ENCODE results near the gene ASB16. TPM values are rescaled to one million over a fixed set of nuclear protein-coding genes. Genes with fewer than 3 reads are reported as not detected.

ASB16 gene
- total and polyA plus RNA-seq, 4 donors: 0.10 to 0.11 (median 0.10) TPM; not detected in 1

DNA sequence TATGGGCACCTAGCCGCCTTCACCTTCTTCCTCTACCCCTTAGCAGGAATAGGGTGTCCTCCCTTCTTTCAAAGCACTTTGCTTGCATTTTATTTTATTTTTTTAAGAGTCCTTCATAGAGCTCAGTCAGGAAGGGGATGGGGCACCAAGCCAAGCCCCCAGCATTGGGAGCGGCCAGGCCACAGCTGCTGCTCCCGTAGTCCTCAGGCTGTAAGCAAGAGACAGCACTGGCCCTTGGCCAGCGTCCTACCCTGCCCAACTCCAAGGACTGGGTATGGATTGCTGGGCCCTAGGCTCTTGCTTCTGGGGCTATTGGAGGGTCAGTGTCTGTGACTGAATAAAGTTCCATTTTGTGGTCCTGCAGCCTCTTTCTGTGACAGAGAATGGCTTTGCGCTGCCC, 20.9 kb downstream of the ASB16 start:
- Histone ChIP-seq H3K4me3 (no peak overlapping the region), H3K4me1 (ENCODE audit: control insufficient read depth in 5 of 5, insufficient read depth in 5 of 5, low read length in 5 of 5) (peaks cover 0 to 40% (median 9%) of the 10 kb centered on the region in 5 donors), H3K27me3 (ENCODE audit: control insufficient read depth in 3 of 3, insufficient read depth in 3 of 3, low read length in 2 of 3) (no peaks in the 10 kb centered on the region), H3K9me3 (ENCODE audit: control insufficient read depth in 4 of 4, insufficient read depth in 3 of 4, low read length in 3 of 4) (no peaks in the 10 kb centered on the region), H3K27ac (ENCODE audit: low read depth in 1 of 2, low read length in 1 of 2) (no peak overlapping the region), H3K36me3 (ENCODE audit: control insufficient read depth in 4 of 4, insufficient read depth in 4 of 4, low read length in 4 of 4) (peaks cover 21 to 48% (median 42%) of the 10 kb centered on the region in 4 donors), H3K9ac (ENCODE audit: insufficient read depth in 1 of 2, low read length in 2 of 2) (peak overlapping the region in 1 of 2 donors; percentile 11)
- DNase-seq (peak; percentile 62 to 75 (median 63)), ATAC-seq (ENCODE audit: insufficient read depth, low FRiP score) (no peak)
- TF ChIP-seq, protein P1, sequence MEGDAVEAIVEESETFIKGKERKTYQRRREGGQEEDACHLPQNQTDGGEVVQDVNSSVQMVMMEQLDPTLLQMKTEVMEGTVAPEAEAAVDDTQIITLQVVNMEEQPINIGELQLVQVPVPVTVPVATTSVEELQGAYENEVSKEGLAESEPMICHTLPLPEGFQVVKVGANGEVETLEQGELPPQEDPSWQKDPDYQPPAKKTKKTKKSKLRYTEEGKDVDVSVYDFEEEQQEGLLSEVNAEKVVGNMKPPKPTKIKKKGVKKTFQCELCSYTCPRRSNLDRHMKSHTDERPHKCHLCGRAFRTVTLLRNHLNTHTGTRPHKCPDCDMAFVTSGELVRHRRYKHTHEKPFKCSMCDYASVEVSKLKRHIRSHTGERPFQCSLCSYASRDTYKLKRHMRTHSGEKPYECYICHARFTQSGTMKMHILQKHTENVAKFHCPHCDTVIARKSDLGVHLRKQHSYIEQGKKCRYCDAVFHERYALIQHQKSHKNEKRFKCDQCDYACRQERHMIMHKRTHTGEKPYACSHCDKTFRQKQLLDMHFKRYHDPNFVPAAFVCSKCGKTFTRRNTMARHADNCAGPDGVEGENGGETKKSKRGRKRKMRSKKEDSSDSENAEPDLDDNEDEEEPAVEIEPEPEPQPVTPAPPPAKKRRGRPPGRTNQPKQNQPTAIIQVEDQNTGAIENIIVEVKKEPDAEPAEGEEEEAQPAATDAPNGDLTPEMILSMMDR (IDR thresholded peaks at IDR 0.05; ENCODE audit: control extremely low read depth, extremely low read depth): no peak
- WGBS, 2 donors: 77 to 83% methylated on average over 5 of the region's 5 CpGs

DNA sequence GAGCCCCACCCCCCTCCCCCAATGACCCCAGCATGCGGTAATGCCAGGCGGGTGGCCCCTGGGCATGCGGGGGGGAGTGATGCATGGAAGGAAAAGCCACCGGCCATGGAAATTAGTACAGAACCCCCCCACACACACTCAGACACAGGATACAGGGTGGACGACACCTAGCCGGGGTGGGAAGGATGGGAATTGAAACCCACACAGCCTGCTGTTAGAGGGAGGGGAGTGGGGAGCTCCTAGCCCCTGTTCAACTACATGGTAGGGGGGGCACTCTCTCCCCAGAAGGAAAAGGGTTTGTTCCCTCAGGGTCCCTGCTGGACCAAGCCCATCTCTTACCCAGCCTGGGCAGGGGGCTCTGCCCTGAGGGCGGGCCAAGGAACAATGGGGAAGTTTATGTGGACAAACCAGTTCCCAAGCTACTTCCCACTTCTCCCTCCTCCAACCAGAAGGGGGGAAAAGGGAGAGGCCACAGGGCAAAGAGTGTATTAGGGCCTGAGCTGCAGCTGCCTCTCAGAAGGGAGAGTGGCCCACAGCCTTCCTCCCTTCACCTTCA, 21.5 kb downstream of the ASB16 start:
- peaks cover 0 to 41% (median 12%) of the 10 kb centered on the region in 5 donors for H3K4me1 ChIP-seq (ENCODE audit: control insufficient read depth in 5 of 5, insufficient read depth in 5 of 5, low read length in 5 of 5)
- no peak overlapping the region for H3K27ac ChIP-seq (ENCODE audit: low read depth in 1 of 2, low read length in 1 of 2)
- 65 to 70% methylated on average over 7 of the region's 7 CpGs for WGBS, 2 donors
- no peak overlapping the region for H3K9ac ChIP-seq (ENCODE audit: insufficient read depth in 1 of 2, low read length in 2 of 2)
- no peaks in the 10 kb centered on the region for H3K27me3 ChIP-seq (ENCODE audit: control insufficient read depth in 3 of 3, insufficient read depth in 3 of 3, low read length in 2 of 3)
- H3K4me3 ChIP-seq: no peak overlapping the region
- no peak for ATAC-seq (ENCODE audit: insufficient read depth, low FRiP score)
- peak; percentile 48 to 67 (median 57) for DNase-seq
- TF ChIP-seq, protein P1 (IDR thresholded peaks at IDR 0.05; ENCODE audit: control extremely low read depth, extremely low read depth): no peak
- H3K9me3 ChIP-seq (ENCODE audit: control insufficient read depth in 4 of 4, insufficient read depth in 3 of 4, low read length in 3 of 4): no peaks in the 10 kb centered on the region
- peaks cover 21 to 53% (median 45%) of the 10 kb centered on the region in 4 donors for H3K36me3 ChIP-seq (ENCODE audit: control insufficient read depth in 4 of 4, insufficient read depth in 4 of 4, low read length in 4 of 4)

DNA sequence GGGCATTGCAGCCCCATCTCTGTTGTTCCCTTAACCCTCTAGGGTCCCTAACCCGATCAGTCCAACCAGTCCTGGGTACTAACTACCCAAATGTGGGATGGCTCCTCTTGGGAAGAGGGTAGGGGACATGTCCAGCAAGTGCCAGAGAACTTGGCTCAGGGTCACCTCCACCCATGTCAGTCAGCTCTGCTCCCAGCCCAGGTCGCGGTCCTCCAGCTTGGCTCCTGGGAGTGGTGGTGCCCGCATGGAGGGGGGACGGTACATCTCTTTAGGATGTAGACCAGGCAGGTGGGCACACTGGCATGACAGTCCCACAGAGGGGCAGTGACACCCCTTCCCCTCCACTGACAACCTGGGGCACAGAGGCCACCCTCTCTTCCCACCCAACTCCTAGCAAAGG, 22.2 kb downstream of the ASB16 start:
- no peak overlapping the region for H3K27ac ChIP-seq (ENCODE audit: low read depth in 1 of 2, low read length in 1 of 2)
- H3K4me1 ChIP-seq (ENCODE audit: control insufficient read depth in 5 of 5, insufficient read depth in 5 of 5, low read length in 5 of 5): peaks cover 0 to 44% (median 16%) of the 10 kb centered on the region in 5 donors
- peaks cover 21 to 57% (median 50%) of the 10 kb centered on the region in 4 donors for H3K36me3 ChIP-seq (ENCODE audit: control insufficient read depth in 4 of 4, insufficient read depth in 4 of 4, low read length in 4 of 4)
- ATAC-seq (ENCODE audit: insufficient read depth, low FRiP score) (no peak), DNase-seq (no peak)
- 90 to 91% methylated on average over 5 of the region's 5 CpGs for WGBS, 2 donors
- no peak overlapping the region for H3K9ac ChIP-seq (ENCODE audit: insufficient read depth in 1 of 2, low read length in 2 of 2)
- TF ChIP-seq, protein P1 (IDR thresholded peaks at IDR 0.05; ENCODE audit: control extremely low read depth, extremely low read depth): no peak
- H3K4me3 ChIP-seq: no peak overlapping the region
- H3K27me3 ChIP-seq (ENCODE audit: control insufficient read depth in 3 of 3, insufficient read depth in 3 of 3, low read length in 2 of 3): no peaks in the 10 kb centered on the region
- no peaks in the 10 kb centered on the region for H3K9me3 ChIP-seq (ENCODE audit: control insufficient read depth in 4 of 4, insufficient read depth in 3 of 4, low read length in 3 of 4)
